ENCODE measurements around the gene GTPBP10.

DNA sequence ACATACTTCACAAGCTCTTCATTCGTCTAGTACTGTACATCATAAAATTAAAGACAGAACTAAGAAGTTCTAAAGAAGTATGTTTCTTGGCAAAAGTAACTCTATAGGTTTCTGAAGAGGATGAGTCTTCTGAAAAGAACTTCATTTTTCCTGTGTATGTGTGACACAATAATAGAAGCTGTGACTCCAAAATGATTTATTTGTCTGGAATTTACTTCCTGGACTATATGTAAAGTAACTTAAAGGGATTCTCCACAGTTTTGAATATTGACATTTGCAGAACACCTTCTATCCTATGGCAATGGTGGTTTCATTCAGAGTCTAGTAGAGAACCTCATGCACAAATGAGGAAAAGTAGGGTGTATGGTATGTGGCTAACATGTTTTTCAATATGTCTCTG, 36.9 kb downstream of the GTPBP10 start:
- TF ChIP-seq, protein P1, sequence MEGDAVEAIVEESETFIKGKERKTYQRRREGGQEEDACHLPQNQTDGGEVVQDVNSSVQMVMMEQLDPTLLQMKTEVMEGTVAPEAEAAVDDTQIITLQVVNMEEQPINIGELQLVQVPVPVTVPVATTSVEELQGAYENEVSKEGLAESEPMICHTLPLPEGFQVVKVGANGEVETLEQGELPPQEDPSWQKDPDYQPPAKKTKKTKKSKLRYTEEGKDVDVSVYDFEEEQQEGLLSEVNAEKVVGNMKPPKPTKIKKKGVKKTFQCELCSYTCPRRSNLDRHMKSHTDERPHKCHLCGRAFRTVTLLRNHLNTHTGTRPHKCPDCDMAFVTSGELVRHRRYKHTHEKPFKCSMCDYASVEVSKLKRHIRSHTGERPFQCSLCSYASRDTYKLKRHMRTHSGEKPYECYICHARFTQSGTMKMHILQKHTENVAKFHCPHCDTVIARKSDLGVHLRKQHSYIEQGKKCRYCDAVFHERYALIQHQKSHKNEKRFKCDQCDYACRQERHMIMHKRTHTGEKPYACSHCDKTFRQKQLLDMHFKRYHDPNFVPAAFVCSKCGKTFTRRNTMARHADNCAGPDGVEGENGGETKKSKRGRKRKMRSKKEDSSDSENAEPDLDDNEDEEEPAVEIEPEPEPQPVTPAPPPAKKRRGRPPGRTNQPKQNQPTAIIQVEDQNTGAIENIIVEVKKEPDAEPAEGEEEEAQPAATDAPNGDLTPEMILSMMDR (IDR thresholded peaks at IDR 0.05 in 4 of 5, conservative IDR thresholded peaks at IDR 0.05 in 1 of 5) = no peak
- no peak for TF ChIP-seq POLR2A (IDR thresholded peaks at IDR 0.05)
